Cardiac muscle cell (in vitro differentiated cells and primary cell): ENCODE measurements around the gene SCNN1B. TPM values are rescaled to one million over a fixed set of nuclear protein-coding genes. Genes with fewer than 3 reads are reported as not detected.
"Not testable (repeated sequence)": the region's sequence is repeated elsewhere in the genome, so short reads cannot be mapped to it uniquely, and the experiment has no call there.

Experiments
- DNase-seq, 2 donors: peaks; one replicate each; pipeline versions ENCODE4 v3.0.0 to v3.0.0-alpha.2; 2010 to 2017; ENCODE audit warnings: low read depth in 1 of 2, low spot score in 1 of 2
- H3K27ac ChIP-seq: fragments of 200-600 bp; sonication (generic); 2 replicates; pipeline ENCODE4 v1.5.1; 2016
- H3K27me3 ChIP-seq: fragments of 200-600 bp; sonication (generic); 2 replicates; pipeline ENCODE4 v1.6.0; 2016; ENCODE audit warnings: control low read depth
- H3K36me3 ChIP-seq: fragments of 200-600 bp; sonication (generic); 2 replicates; pipeline ENCODE4 v1.5.1; 2016; ENCODE audit warnings: control low read depth
- H3K4me1 ChIP-seq: fragments of 200-600 bp; sonication (generic); 2 replicates; pipeline ENCODE4 v1.8.1; 2017; ENCODE audit warnings: low read depth, mild to moderate bottlenecking, mixed run types
- H3K4me3 ChIP-seq: fragments of 200-600 bp; sonication (generic); 2 replicates; pipeline ENCODE4 v1.5.1; 2016; ENCODE audit warnings: mild to moderate bottlenecking
- H3K9me3 ChIP-seq: fragments of 200-600 bp; sonication (generic); 2 replicates; pipeline ENCODE4 v1.5.1; 2017; ENCODE audit warnings: low read depth, mild to moderate bottlenecking, control low read depth
- polyA plus RNA-seq: library from polyadenylated mRNA; unstranded; fragments of >200 nt; fragmentation: Nextera tagmentation; extraction: Ambion mirVana; gene quantifications from 2 replicates; pipeline ENCODE4 v1.2.1, GENCODE V29; 2016
- total RNA-seq: library from RNA; depleted of rRNA; stranded (reverse); fragments of >200 nt; gene quantifications from 2 replicates; pipeline ENCODE4 v1.2.3, GENCODE V29; 2016
- TF ChIP-seq, protein P1 (sequence below): IDR thresholded peaks from 2 replicates; pipeline ENCODE4 v1.5.1; 2012; ENCODE audit warnings: low read depth, mild to moderate bottlenecking, low read length

Gene SCNN1B
- total and polyA plus RNA-seq, 2 experiments from 2014 or later = not detected

DNA sequence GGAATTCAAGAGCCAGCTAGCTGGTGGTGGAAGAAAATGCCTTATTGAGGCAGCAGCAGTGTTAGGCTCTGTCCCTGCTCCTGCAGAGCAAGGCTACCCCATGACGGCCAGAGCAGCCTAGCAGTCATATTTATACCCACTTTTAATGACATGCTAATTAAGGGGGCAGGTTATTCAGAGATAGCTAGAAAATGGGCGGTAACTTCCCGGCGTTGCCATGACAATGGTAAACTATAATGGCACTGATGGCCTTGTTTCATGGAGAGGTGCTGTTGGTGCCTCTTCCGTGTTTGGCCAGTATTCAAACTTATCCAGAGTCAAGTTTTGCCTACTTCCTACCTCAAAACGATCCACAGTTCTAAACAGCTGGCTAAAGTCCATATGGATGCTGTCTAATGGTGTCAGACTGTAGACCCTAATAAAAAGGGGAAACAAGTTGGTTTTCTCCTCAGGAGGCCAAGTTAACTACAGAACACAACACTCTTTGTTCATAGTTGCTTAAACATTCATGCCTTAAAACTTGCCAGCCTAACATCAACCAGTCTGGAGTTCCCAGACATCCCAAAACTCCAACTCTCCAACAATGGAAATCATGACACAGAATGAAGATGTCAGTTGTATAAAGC lies 3.7 kb upstream of the SCNN1B start:
- no peaks in the 10 kb centered on the region for H3K9me3 ChIP-seq
- no peaks in the 10 kb centered on the region for H3K36me3 ChIP-seq
- no peaks in the 10 kb centered on the region for H3K4me1 ChIP-seq
- peaks cover 42% of the 10 kb centered on the region for H3K27me3 ChIP-seq
- TF ChIP-seq, protein P1, sequence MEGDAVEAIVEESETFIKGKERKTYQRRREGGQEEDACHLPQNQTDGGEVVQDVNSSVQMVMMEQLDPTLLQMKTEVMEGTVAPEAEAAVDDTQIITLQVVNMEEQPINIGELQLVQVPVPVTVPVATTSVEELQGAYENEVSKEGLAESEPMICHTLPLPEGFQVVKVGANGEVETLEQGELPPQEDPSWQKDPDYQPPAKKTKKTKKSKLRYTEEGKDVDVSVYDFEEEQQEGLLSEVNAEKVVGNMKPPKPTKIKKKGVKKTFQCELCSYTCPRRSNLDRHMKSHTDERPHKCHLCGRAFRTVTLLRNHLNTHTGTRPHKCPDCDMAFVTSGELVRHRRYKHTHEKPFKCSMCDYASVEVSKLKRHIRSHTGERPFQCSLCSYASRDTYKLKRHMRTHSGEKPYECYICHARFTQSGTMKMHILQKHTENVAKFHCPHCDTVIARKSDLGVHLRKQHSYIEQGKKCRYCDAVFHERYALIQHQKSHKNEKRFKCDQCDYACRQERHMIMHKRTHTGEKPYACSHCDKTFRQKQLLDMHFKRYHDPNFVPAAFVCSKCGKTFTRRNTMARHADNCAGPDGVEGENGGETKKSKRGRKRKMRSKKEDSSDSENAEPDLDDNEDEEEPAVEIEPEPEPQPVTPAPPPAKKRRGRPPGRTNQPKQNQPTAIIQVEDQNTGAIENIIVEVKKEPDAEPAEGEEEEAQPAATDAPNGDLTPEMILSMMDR = no peak
- no peak overlapping the region for H3K27ac ChIP-seq
- DNase-seq = no peak
- no peak overlapping the region for H3K4me3 ChIP-seq

DNA sequence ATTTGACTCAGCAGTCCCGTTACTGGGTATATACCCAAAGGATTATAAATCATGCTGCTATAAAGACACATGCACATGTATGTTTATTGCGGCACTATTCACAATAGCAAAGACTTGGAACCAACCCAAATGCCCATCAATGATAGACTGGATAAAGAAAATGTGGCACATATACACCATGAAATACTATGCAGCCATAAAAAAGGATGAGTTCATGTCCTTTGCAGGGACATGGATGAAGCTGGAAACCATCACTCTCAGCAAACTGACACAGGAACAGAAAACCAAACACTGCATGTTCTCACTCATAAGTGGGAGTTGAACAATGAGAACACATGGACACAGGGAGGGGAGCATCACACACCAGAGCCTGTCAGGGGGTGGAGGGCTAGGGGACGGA lies 2.3 kb upstream of the SCNN1B start:
- H3K4me1 ChIP-seq, DNase-seq, H3K27ac ChIP-seq, H3K36me3 ChIP-seq, H3K9me3 ChIP-seq, H3K4me3 ChIP-seq: not testable (repeated sequence)
- peaks cover 56% of the 10 kb centered on the region for H3K27me3 ChIP-seq

- Histone ChIP-seq H3K9me3 (no peaks in the 10 kb centered on the region), H3K4me1 (no peaks in the 10 kb centered on the region), H3K27ac (no peak overlapping the region), H3K4me3 (peak overlapping the region; percentile 10), H3K36me3 (no peaks in the 10 kb centered on the region), H3K27me3 (peaks cover 70% of the 10 kb centered on the region)
- DNase-seq = no peak
- TF ChIP-seq, protein P1 = no peak
Measured at GRCh38 chr16:23301251-23302044, 654 bp upstream of the SCNN1B start.

- no peak overlapping the region for H3K4me3 ChIP-seq
- no peaks in the 10 kb centered on the region for H3K9me3 ChIP-seq
- H3K36me3 ChIP-seq = no peaks in the 10 kb centered on the region
- TF ChIP-seq, protein P1 = no peak
- no peak overlapping the region for H3K27ac ChIP-seq
- DNase-seq = no peak
- H3K4me1 ChIP-seq = no peaks in the 10 kb centered on the region
- peaks cover 78% of the 10 kb centered on the region for H3K27me3 ChIP-seq
Measured at GRCh38 chr16:23303685-23304084, 1.6 kb downstream of the SCNN1B start.

- no peaks in the 10 kb centered on the region for H3K36me3 ChIP-seq
- no peak for DNase-seq
- H3K27ac ChIP-seq = no peak overlapping the region
- no peak overlapping the region for H3K4me3 ChIP-seq
- TF ChIP-seq, protein P1 = no peak
- no peaks in the 10 kb centered on the region for H3K4me1 ChIP-seq
- peaks cover 71% of the 10 kb centered on the region for H3K27me3 ChIP-seq
- no peaks in the 10 kb centered on the region for H3K9me3 ChIP-seq
Measured at GRCh38 chr16:23304620-23305019, 2.5 kb downstream of the SCNN1B start.
